Thyroid gland (tissue), 4 donors: ENCODE measurements around the gene CDK5RAP2. TPM values are rescaled to one million over a fixed set of nuclear protein-coding genes. Genes with fewer than 3 reads are reported as not detected.
A peak's percentile ranks its signal among the peaks of the same experiment; 100 is the strongest.
"Not testable (repeated sequence)": the region's sequence is repeated elsewhere in the genome, so short reads cannot be mapped to it uniquely, and the experiment has no call there.

Source experiments
- DNase-seq, 2 donors: peaks; one replicate each; pipeline ENCODE4 v3.0.0-alpha.2; 2019
- H3K27ac ChIP-seq, 3 donors: fragments of 200-600 bp; sonication (generic); 1 replicate in 2 of 3; 2 replicates in 1 of 3; pipeline ENCODE4 v1.5.1; 2016 to 2019; ENCODE audit warnings: mild to moderate bottlenecking in 1 of 3, moderate library complexity in 1 of 3
- H3K27me3 ChIP-seq: fragments of 200-600 bp; sonication (generic); one replicate; pipeline ENCODE4 v1.5.1; 2019
- H3K36me3 ChIP-seq, 2 donors: fragments of 200-600 bp; sonication (generic); one replicate each; pipeline ENCODE4 v1.5.1; 2016 to 2019
- H3K4me1 ChIP-seq, 2 donors: fragments of 200-600 bp; sonication (generic); one replicate each; pipeline ENCODE4 v1.5.1; 2017 to 2019
- H3K4me3 ChIP-seq, 3 donors: fragments of 200-600 bp; sonication (generic); replicated peaks in 1 of 3; 1 replicate in 2 of 3; 2 replicates in 1 of 3; pipeline ENCODE4 v1.5.1; 2016; ENCODE audit warnings: mild to moderate bottlenecking in 1 of 3
- H3K9me3 ChIP-seq: fragments of 200-600 bp; sonication (generic); one replicate; pipeline ENCODE4 v1.5.1; 2017
- CTCF ChIP-seq, 6 experiments: fragments of 200-600 bp in 3 of 6; fragments of 450-650 bp in 3 of 6; sonication (generic) in 3 of 6; IDR thresholded peaks; one replicate each; pipeline ENCODE4 v1.5.1; 2016 to 2019; ENCODE audit warnings: antibody characterized with exemption in 6 of 6, mild to moderate bottlenecking in 2 of 6, inconsistent platforms in 1 of 6, moderate library complexity in 1 of 6
- POLR2A ChIP-seq, 2 donors: fragments of 450-650 bp; IDR thresholded peaks; one replicate each; pipeline ENCODE4 v1.6.1; 2017; ENCODE audit warnings: antibody characterized with exemption in 2 of 2, mild to moderate bottlenecking in 2 of 2, moderate library complexity in 1 of 2
- WGBS, 2 donors: methylation state at CpG; one replicate each; pipeline ENCODE4 v1.1.5; 2017; 5-methylcytosine and 5-hydroxymethylcytosine counted together
- intact Hi-C: fragments of 100-400 bp; cut with DNase I; formaldehyde crosslinking; loops from one replicate; pipeline ENCODE4 v1.15.1; 2023
- total RNA-seq, 4 donors: library from RNA; depleted of rRNA; stranded (reverse); fragments of >200 nt; gene quantifications; one replicate each; pipeline ENCODE4 v1.2.3, GENCODE V29; 2016

Gene CDK5RAP2
- total RNA-seq, 4 donors from 2014 or later, result 39.5 to 51.9 (median 46.9) TPM

GRCh38 chr9:120532891-120533290, 47.1 kb downstream of the CDK5RAP2 start:
- intact Hi-C loops, result loop anchor here (10.0 kb wide), 2 partner anchors 168 to 978 kb away; no protein-coding TSS in a partner anchor
- Histone ChIP-seq H3K4me3 (no peak overlapping the region), H3K27me3 (no peaks in the 10 kb centered on the region), H3K9me3 (no peaks in the 10 kb centered on the region), H3K27ac (peak overlapping the region in 1 of 3 donors; percentile 37), H3K36me3 (peaks cover 6 to 10% of the 10 kb centered on the region in 2 donors), H3K4me1 (peaks cover 8 to 15% of the 10 kb centered on the region in 2 donors)
- DNase-seq, result no peak
- WGBS, 2 donors, result 94 to 97% methylated on average over 10 of the region's 10 CpGs
- TF ChIP-seq POLR2A (IDR thresholded peaks at IDR 0.05), result no peak
- no peak for TF ChIP-seq CTCF (IDR thresholded peaks at IDR 0.05)

GRCh38 chr9:120532475-120532874, 47.5 kb downstream of the CDK5RAP2 start:
- Histone ChIP-seq H3K4me3 (no peak overlapping the region), H3K36me3 (peaks cover 6 to 10% of the 10 kb centered on the region in 2 donors), H3K9me3 (no peaks in the 10 kb centered on the region), H3K27ac (peak overlapping the region in 1 of 3 donors; percentile 37), H3K27me3 (no peaks in the 10 kb centered on the region), H3K4me1 (peaks cover 8 to 19% of the 10 kb centered on the region in 2 donors)
- intact Hi-C loops, result loop anchor here (10.0 kb wide), 2 partner anchors 168 to 978 kb away; no protein-coding TSS in a partner anchor
- DNase-seq, result peak in 1 of 2 donors; percentile 21
- TF ChIP-seq POLR2A (IDR thresholded peaks at IDR 0.05) (no peak), CTCF (IDR thresholded peaks at IDR 0.05) (no peak)
- WGBS, 2 donors, result 85 to 94% methylated on average over 5 to 6 of the region's 6 CpGs

GRCh38 chr9:120531683-120532300, 48.2 kb downstream of the CDK5RAP2 start:
- peaks cover 6 to 10% of the 10 kb centered on the region in 2 donors for H3K36me3 ChIP-seq
- H3K4me1 ChIP-seq, result peaks cover 11 to 26% of the 10 kb centered on the region in 2 donors
- WGBS, 2 donors, result 73 to 79% methylated on average over 2 of the region's 2 CpGs
- H3K9me3 ChIP-seq, result no peaks in the 10 kb centered on the region
- intact Hi-C loops, result loop anchor here (10.0 kb wide), 2 partner anchors 167 to 977 kb away; no protein-coding TSS in a partner anchor
- H3K27me3 ChIP-seq, result no peaks in the 10 kb centered on the region
- no peak for TF ChIP-seq POLR2A (IDR thresholded peaks at IDR 0.05)
- peak in 5 of 6 experiments; percentile 25 to 70 (median 52) for TF ChIP-seq CTCF (IDR thresholded peaks at IDR 0.05)
- DNase-seq, result peak; percentile 42 to 44
- no peak overlapping the region for H3K4me3 ChIP-seq
- H3K27ac ChIP-seq, result peak overlapping the region in 1 of 3 donors; percentile 37

- H3K4me3 ChIP-seq, H3K9me3 ChIP-seq, H3K36me3 ChIP-seq, H3K27me3 ChIP-seq: not testable (repeated sequence)
- DNase-seq, result peak; percentile 59 to 63
- 59% methylated on average over 6 of the region's 6 CpGs for WGBS, 2 donors
- H3K4me1 ChIP-seq, result peaks cover 23 to 40% of the 10 kb centered on the region in 2 donors
- peak overlapping the region; percentile 45 to 71 (median 62) for H3K27ac ChIP-seq
- intact Hi-C loops, result loop anchor here (10.0 kb wide), 2 partner anchors 166 to 976 kb away; no protein-coding TSS in a partner anchor
Observed at GRCh38 chr9:120530220-120530832, 49.6 kb downstream of the CDK5RAP2 start.

- Histone ChIP-seq H3K4me1 (peaks cover 33 to 50% of the 10 kb centered on the region in 2 donors), H3K36me3 (peaks cover 0 to 8% of the 10 kb centered on the region in 2 donors), H3K27me3 (no peaks in the 10 kb centered on the region), H3K9me3 (no peaks in the 10 kb centered on the region), H3K27ac (no peak overlapping the region), H3K4me3 (no peak overlapping the region)
- WGBS, 2 donors, result 81 to 86% methylated on average over 7 of the region's 7 CpGs
- intact Hi-C loops, result no loop called here
- TF ChIP-seq POLR2A (IDR thresholded peaks at IDR 0.05), result no peak
- TF ChIP-seq CTCF (IDR thresholded peaks at IDR 0.05), result no peak
- no peak for DNase-seq
Observed at GRCh38 chr9:120528829-120529228, 51.1 kb downstream of the CDK5RAP2 start.
